HuH-7.5 (cell line): ENCODE measurements around the gene NPM1.
"Not testable (repeated sequence)": the region's sequence is repeated elsewhere in the genome, so short reads cannot be mapped to it uniquely, and the experiment has no call there.

Experiments used
- DNase-seq: peaks from one replicate; pipeline ENCODE4 v3.0.0; 2011; ENCODE audit warnings: low spot score

NPM1 gene

DNA sequence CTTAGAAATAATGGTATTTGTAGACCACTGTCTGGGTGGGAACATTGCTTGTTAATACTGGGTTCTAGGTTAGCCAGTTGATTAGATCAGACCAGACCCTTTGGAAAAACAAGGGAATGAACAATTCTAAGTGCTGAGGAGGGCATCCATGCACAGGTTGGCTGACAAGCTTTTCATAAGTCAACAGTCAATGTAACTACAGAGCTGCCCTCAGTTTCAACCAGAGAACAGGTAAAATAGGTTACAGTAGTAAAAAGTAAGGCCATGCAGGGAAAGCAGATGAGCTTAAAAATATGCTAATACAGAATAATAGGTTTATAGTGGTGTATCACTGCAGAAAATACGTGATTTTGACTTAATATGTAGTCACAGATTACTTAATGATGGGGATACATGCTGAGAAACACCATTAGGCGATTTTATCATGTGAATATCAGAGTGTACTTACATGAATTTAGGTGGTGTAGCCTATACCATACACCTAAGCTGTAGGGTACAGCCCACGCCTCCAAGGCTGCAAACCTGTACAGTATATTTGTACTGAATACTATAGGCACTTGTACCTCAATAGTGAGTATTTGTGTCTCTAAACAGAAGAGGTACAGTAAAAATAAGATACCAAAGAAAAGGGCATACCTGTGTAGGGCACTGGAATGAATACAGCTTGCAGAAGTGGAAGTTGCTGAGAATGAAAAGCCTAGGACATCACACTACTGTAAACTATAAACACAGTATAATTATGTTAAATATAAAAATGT lies 25.7 kb downstream of the NPM1 start:
- DNase-seq, result no peak

DNA sequence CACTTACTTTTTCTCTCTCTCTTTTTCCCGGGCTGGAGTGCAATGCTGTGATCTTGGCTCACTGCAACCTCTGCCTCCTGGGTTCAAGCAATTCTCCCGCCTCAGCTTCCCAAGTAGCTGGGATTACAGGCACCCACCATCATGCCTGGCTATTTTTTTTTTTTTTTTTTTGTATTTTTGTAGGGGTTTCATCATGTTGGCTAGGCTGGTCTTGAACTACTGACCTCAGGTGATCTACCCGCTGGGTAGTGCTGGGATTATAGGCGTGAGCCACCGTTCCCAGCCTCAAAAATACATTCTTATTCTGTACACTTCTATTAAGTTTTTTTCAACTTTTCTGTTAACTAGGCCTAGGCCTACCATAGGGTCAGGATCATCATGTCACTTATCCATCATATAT lies 26.3 kb downstream of the NPM1 start:
- DNase-seq, result not testable (repeated sequence)

DNA sequence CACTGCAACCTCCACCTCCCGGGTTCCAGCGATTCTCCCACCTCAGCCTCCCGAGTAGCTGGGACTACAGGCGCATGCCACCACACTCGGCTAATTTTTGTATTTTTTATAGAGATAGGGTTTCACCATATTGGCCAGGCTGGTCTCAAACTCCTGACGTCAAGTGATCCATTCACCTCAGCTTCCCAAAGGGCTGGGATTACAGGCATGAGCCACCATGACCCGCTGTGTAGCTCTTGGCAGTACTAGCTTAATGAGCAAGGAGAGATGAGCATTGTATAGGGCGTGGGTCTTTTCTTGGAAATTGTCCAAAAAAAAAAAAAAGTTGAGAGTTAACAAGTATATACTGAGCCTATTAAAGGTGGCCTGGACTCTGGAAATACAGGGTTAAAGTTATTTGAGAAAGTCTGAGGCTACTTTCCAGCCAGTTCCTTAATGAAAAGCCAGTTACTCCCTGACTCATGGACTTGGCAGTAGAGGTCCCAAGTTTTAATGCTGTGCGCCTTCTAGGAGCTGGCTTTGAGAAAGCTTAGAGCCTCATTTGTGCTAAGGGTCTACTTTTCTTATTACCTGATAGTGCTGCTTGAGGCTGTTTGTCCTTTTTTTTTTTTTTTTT lies 27.6 kb downstream of the NPM1 start:
- no peak for DNase-seq

DNA sequence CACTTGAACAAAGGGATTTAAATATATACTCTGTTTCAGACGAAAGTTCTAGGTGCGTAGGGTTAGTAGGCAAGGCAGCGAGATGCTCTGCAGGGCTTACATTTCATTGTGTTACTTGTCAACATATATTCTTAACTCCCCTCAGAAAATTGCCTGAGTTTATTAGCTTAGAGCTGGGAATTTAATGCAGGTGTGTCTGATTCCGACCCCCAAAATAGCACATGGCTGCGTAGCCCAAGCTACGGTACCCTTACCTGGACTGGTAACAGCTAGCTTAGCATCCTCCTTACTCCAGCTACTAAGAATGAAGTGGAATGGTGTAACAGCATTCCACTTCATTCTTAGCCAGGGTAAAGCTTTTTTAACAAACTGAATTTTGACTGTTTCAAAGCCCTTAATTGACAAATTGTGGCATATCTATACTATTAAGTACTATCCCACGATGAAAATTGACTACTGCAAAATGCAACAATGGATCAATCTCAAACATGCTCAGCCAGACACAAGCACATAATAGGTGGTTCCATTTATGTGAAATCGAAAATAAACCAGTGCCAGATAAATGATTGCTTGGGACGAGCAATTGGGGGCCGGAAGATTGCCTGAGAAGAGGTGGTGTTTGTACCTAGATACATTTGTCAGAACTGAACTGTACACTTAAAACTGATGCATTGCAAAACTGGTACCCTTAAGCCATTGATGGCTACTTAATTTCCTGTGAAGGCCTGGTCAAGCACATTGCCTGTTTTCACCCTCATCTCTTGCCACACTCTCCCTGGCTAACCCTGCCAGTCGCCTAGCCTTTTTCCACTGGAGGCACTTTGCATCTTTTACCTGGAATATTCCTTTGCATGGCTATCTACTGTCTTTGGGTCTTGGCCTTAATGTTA lies 28.8 kb downstream of the NPM1 start:
- DNase-seq, result no peak

DNA sequence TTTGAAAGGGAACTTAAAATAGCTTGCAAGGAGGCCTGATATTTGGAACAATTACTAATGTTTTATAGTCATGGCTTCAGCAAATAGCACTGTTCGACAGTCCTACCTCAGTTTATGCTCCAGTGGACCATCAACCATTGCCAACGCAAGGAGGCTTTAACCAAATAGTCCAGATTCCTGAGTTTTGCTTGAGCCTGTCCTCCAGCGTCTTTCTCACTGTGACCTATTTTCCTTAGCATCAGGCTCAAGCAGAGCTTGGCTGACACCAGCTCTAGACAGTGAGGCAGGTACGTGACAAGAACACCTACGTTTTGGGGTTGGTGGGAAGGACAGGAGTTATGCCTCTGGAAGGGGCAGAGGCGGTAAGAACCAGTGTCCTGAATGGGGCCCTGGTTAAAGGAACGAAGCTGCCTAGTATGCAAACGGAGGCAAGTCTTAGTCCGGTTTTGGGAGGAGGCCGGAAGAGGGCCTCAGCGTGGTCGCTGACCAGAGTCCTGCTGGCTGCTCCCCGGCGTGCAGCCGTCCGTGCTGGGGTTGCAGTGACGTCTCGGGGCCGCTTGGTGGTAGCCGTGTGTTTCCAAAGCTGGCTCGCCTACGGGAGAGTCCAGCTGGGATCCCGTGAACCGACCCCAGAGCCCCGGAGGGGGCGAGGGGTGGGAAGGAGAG lies 30.8 kb downstream of the NPM1 start:
- DNase-seq, result peak; percentile 98

DNA sequence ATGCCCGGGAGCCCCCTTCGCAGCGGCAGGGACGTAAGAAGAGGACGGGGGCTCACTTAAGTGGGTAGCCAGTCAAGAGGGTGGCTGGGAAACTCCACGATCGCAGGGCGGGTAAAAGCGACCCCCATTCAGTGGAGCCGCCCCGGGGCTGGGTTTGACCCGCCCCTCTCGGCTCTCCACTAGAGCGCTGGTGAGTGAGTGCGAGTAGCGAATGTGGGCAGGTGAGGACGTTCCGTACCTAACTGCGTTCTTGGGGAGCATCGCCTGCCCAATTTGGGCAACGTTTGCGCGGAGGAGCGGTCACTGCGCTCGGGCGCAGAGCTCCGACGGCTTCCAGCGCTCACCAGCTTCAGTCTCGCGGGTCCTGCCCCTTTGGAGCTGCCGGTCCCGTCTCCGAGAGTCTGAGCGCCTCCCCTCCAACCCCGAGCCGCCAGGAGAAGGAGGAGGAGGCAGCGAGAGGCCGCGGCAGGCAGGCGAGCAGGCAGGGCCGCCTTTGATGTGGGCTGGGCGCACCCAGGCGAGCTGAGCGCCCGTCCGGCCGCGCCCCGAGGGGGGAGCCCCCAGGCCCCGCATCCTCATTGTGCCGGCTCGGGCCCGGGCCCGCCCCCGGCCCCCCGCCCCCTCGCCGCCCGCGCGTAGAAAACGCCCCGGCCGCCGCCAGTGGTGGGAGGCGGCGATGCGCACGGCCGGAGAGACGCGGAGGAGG lies 31.5 kb downstream of the NPM1 start, which contains the start of gene FGF18:
Gene FGF18, plus strand, starts transcription at position 666 of the 706 bp plus-strand sequence. CDS start 553 bp downstream, outside the sequence.
- DNase-seq, result peak; percentile 53

DNA sequence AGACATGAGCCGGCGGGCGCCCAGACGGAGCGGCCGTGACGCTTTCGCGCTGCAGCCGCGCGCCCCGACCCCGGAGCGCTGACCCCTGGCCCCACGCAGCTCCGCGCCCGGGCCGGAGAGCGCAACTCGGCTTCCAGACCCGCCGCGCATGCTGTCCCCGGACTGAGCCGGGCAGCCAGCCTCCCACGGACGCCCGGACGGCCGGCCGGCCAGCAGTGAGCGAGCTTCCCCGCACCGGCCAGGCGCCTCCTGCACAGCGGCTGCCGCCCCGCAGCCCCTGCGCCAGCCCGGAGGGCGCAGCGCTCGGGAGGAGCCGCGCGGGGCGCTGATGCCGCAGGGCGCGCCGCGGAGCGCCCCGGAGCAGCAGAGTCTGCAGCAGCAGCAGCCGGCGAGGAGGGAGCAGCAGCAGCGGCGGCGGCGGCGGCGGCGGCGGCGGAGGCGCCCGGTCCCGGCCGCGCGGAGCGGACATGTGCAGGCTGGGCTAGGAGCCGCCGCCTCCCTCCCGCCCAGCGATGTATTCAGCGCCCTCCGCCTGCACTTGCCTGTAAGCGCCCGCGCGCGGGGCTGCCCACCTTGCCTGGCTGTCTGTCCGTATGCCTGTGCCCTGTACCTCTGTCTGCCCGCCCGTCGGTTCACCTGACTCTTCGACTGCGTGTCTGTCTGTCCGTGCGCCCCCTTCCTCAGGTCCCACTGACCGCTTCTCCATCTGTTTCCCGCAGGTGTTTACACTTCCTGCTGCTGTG lies 32.2 kb downstream of the NPM1 start:
- DNase-seq, result peak; percentile 69

DNA sequence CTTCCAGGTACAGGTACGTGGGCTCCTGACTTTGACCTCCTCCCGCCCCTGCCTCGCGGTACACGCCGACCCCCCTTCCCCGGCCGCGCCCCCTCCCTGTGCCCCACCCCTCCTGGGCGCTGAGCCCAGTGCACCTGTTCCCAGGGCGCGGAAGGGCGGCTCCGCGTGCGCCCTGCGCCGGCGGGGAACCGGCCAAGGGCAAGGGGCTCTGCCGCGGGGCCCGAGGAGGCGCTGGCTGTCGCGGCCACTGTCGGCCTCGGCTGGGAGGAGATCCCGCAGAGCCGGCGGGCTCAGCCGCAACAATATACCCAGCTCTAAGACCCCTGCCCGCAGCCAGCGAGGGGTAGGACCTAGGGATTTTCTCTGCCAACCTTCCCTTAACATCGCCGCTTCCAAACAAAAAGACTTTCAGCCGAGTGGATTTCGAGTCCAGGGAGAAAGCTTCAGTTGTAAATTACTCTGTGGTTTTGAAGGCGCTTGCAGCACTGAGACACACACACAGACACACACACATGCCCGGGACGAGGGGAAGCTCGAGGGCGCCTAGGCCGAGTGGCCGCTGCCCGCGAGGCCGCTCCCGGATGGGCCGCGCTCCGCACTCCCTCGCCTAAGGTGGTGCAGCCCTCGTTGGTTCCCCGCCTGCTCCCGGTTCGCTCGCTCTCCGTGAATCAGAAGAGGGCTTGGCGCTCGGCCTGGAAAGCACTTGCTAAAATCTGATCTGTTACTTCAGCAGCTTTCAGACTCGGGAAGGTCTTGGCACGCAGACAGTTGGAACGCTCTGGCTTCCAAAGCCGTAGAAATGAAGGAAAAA lies 33.0 kb downstream of the NPM1 start:
- DNase-seq, result no peak

DNA sequence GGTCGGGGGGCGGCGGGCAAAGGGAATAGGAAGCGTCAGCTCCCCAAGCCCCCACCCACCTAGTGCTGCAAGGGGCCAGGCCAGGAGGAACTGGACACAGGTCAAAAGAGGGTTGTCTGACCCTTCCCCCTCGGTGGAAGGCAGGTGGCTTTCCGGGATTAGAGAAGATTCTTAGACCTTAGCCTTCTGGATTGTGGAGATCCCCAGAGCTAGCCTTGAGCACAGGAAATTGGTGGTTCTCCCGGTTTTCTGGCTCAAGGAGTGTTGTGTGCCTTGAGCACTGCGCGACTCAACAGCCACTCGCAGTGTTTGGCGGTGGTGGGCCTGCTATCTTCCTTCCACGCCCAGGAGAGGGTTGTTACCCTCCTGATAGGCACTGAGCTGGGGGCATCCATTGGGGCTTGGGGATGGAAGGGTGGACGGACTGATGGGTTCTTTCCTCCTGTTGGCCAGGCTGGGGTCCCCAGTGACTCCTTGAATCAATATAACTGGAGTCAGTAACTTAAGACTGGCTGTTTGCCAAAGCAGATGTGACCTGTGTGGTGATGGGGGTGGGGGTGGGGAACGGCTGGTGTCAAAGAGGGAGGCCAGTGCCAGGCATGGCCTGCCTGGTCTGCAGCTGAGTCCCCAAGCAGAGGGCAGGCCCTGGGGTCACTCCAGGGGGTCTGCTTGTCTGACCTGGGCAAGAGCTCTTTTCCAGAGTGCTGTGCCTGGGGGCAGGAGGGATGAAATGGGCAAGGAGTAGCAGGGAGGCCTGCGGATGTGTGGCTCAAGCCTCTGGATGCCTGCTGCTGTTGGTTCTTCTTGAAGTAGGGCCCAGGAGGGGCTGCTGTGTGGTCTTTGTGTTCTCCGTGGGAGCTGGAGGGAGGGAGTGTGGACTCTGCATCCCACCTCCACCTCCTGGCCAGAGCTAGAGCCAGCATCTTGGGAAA lies 33.9 kb downstream of the NPM1 start:
- DNase-seq, result no peak

DNA sequence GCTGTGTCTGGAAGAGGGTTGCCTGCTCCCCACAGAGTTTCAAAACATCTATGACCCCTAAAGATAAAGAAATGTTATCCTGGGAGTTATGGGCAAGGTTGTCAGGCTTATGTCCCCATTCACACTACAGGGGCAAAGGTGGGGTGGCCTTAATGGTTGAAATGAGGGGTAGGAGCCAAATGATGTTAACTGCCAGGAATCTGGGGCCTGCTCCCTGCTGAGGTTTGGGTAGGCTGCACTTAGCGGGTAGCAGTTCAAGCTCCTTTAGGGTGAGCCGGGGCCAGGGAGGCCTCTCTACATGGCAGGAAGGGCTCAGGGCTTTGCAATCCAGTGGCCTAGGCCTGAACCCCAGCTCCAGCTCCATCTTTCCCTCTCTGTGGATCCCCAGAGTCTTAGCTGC lies 34.8 kb downstream of the NPM1 start:
- DNase-seq, result no peak

DNA sequence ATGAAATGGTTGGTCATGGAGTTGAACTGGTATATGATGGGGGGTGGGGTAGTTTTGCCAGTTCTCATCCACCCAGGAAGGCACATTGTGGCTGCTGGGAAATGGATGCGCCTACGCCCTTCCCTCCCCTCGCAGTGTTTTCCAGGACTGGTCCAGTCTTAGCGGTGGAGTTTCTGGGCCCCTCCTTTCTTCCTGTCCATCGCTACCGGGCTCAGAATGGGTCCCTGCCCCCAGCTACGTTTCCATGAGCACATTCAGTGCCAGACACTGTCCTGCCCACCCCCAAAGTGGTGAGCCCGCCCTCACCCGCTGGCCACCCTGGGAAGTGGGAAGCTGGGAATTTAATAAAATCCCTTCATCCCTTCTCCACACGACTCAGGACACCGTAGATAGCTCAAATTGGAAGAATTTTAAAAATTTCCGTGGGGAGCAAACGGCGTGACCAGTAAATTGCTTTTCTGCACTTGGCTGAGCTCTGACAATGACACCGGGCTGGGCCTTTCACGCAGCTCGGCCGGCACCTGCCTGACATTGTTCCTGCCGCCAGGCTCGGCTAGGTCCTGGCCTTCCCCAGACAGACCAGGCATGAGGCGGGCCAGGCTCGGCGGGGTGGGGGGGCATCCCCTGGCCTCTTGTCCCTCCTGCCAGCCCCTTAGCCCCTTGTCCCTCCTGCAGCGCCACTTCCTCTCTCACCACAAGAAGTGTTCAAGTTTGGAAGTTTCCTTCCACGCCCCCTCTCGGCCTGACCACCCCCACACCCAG lies 35.4 kb downstream of the NPM1 start:
- DNase-seq, result no peak

DNA sequence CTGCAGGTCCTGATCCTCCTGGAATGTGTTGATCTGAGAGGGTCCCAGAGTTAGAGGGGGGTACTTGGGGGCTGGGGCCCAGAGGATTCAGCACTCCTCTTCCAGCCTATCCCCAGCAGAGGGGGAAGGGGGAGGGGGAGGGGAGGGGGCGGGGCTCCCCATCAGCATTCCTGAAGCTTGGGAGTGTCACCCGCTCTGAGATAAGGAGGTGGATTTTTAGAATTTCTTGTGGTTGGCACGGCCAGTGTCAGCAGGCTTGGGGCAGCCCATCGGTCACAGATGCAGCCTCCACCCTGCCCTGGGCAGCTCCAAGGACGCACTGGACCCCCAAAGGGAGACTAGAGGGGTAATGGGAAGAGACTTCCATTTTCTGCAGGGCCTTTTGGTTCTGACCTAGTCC lies 37.1 kb downstream of the NPM1 start:
- no peak for DNase-seq

DNA sequence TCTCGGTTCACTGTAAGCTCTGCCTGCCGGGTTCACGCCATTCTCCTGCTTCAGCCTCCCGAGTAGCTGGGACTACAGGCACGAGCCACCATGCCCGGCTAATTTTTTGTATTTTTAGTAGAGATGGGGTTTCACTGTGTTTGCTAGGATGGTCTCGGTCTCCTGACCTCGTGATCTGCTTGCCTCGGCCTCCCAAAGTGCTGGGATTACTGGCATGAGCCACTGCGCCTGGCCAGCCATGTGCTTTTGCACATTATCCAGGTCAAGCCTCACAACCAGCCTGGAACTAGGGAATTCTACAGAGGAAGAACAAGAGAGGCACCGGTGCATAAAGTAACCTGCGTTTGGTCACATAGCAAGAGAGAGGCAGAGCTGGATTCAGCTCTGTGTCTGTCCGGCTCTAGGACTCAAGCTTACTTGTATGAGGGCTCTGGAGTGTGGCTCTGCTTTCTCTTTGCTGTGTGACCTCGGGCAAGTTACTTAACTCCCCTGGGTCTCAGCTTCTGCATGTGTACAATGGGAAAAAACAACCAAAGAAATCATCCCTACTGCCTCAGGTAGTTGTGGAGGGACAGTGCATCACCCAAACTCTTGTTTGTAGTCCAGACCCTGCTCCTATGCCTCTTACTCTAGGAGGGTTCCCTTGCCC lies 38.1 kb downstream of the NPM1 start:
- DNase-seq, result no peak

DNA sequence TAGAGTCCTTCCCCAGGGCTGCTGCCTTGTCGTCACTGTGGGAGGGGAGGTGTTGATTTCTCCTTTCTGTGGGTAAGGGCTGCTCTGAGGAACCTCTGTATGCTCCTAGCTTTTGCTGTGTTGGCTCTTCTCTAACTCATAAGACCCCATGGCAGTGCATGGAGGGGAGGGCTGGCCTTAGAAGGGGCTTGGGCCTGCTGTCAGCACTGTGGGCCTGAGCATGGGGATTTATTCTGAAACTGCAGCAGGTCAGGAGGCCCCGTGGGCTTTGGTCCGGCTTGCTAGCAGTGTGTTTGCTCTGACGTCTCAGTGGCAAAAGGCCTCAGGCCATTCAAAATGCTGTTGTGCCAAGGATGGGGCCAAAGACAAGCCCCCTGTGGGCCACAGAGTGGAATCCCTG lies 38.6 kb downstream of the NPM1 start:
- no peak for DNase-seq

DNA sequence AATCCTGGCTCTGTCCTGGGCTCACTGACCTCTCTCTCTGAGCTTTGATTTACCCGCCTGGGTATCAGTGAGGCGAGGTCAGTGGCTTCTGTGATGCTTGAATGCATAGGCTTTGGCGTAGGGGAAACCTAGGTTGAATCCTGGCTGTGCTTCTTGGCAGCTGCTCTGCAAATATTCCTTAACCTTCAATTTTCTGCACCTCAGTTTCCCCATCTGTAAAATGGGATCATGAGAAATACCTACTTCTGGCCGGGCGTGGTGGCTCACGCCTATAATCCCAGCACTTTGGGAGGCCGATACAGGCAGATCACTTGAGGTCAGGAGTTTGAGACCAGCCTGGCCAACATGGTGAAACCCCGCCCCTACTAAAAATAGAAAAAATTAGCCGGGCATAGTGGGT lies 39.0 kb downstream of the NPM1 start:
- no peak for DNase-seq

DNA sequence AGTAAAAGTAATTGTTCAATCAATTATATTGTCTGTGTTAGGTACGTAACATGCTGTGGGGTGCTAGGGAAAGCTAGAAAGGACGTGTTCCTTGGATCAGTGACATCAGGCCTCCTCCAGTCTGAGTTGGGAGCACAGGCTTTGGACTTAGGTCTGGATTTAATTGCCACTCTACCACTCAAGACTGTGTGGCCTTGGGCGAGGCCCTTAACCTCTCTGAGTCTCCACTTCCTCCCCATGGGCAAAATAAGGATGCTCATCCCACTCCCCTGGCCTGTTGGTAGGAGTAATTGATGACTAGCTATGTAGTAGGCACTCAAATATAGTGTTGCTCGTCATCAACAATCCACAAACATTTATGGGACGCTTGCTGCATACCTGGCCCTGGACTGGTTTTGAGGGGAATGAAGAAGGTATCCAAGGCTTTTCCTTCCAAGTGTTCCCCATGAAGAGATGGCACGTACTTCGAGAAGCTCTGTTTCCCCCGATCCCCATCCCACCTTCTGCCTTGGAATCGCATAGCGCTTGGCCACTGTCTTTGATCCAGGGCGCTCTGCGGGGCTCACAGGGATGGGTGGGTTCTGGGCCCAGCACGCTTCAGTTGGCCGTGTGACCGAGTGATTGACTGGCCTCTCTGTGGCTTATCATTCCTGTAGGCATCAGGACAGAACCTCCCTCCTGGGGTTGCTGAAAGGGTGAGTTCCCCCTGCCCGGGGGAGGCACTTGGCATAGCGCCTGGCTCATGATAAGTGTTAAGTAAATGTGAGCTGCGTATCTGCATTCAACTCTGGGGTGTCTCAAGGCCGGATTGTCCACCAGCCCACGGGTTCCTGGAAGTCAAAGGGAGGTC lies 39.9 kb downstream of the NPM1 start:
- DNase-seq, result no peak
